HEK293 (cell line): ENCODE results near the gene CFAP46.

Experiments
- CTCF ChIP-seq: fragments of 450-650 bp; formaldehyde crosslinking; IDR thresholded peaks from 2 replicates; pipeline ENCODE4 v1.5.1; 2016; ENCODE audit warnings: missing biosample characterization, missing genetic modification characterization
- REPIN1 ChIP-seq: fragments of 450-650 bp; formaldehyde crosslinking; IDR thresholded peaks from 2 replicates; pipeline ENCODE4 v1.5.1; 2017; ENCODE audit warnings: missing biosample characterization, missing genetic modification characterization, low read depth
- REST ChIP-seq: fragments of 450-650 bp; formaldehyde crosslinking; IDR thresholded peaks from 2 replicates; pipeline ENCODE4 v1.5.1; 2016; ENCODE audit warnings: missing biosample characterization, missing genetic modification characterization
- ZNF114 ChIP-seq: fragments of 450-650 bp; formaldehyde crosslinking; IDR thresholded peaks from 2 replicates; pipeline ENCODE4 v1.5.0; 2017; ENCODE audit warnings: missing biosample characterization, missing genetic modification characterization
- ZNF133 ChIP-seq: fragments of 450-650 bp; formaldehyde crosslinking; IDR thresholded peaks from 2 replicates; pipeline ENCODE4 v1.5.1; 2016; ENCODE audit warnings: missing biosample characterization, missing genetic modification characterization
- ZNF513 ChIP-seq: fragments of 450-650 bp; IDR thresholded peaks from 2 replicates; pipeline ENCODE4 v1.5.1; 2018; ENCODE audit warnings: missing biosample characterization, missing genetic modification characterization
- ZNF518A ChIP-seq: fragments of 450-650 bp; formaldehyde crosslinking; conservative IDR thresholded peaks from 2 replicates; pipeline ENCODE4 v1.5.1; 2016; ENCODE audit warnings: low read depth, missing biosample characterization, missing genetic modification characterization
- ZNF548 ChIP-seq: fragments of 450-650 bp; formaldehyde crosslinking; IDR thresholded peaks from 2 replicates; pipeline ENCODE4 v1.5.1; 2016; ENCODE audit warnings: missing biosample characterization, missing genetic modification characterization
- ZNF645 ChIP-seq: fragments of 450-650 bp; formaldehyde crosslinking; IDR thresholded peaks from 2 replicates; pipeline ENCODE4; 2016; ENCODE audit warnings: missing biosample characterization, missing genetic modification characterization
- ZNF792 ChIP-seq: fragments of 450-650 bp; formaldehyde crosslinking; IDR thresholded peaks from 2 replicates; pipeline ENCODE4 v1.5.1; 2016; ENCODE audit warnings: missing biosample characterization, missing genetic modification characterization

- TF ChIP-seq ZNF548 (tag by site-specific recombination) (no peak), CTCF (no peak), ZNF792 (tag by site-specific recombination) (no peak), ZNF513 (tag by site-specific recombination) (no peak), REST (tag by site-specific recombination) (no peak), ZNF645 (tag by site-specific recombination) (no peak), REPIN1 (tag by site-specific recombination) (no peak), ZNF114 (tag by site-specific recombination) (no peak), ZNF133 (tag by site-specific recombination) (no peak), ZNF518A (no peak)
Observed at GRCh38 chr10:132967540-132967939, 25.2 kb upstream of the CFAP46 start.
